ENCODE results near the gene MOB3A. TPM values are rescaled to one million over a fixed set of nuclear protein-coding genes. Genes with fewer than 3 reads are reported as not detected.

Gene MOB3A
- total RNA-seq, 1 donor from 2014 or later: 14.3 TPM

DNA sequence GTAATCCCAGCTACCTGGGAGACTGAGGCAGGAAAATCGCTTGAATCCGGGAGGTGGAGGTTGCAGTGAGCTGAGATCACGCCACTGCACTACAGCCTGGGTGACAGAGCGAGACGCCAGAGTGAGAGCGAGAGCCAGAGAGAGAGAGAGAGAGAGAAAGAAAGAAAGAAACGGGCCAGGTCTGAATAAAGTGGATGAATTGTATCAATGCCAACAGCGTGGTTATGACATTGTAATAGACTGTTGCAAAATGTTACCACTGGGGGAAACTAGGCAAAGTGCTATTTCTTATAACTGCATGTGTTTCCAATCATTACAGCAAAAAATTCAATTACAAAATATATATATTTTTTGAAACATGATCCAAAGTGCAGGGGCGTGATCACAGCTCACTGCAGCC is 68.8 kb downstream of the MOB3A start:
- DNase-seq (ENCODE audit: missing footprints) (no peak), ATAC-seq (peak; percentile 25)
- intact Hi-C loops (cut with DNase I): no loop called here

DNA sequence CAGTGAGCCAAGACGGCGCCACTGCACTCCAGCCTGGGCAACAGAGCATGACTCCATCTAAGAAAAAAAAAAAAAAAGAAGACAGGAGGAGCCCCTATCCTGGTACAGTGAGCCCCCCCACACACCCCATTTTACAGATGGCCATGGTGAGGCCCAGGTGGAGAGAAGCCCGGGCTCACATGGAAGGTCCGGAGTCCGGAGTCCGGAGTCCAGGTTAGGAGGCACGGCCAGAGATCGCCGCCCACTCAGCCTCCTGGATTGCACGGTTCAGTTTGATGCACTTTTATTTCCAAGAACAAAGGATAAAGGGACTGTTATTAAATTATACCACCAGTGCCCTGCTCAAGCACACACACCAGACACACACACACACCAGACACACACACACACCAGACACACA is 69.4 kb downstream of the MOB3A start:
- intact Hi-C loops (cut with DNase I): no loop called here
- ATAC-seq: no peak
- no peak for DNase-seq (ENCODE audit: missing footprints)

DNA sequence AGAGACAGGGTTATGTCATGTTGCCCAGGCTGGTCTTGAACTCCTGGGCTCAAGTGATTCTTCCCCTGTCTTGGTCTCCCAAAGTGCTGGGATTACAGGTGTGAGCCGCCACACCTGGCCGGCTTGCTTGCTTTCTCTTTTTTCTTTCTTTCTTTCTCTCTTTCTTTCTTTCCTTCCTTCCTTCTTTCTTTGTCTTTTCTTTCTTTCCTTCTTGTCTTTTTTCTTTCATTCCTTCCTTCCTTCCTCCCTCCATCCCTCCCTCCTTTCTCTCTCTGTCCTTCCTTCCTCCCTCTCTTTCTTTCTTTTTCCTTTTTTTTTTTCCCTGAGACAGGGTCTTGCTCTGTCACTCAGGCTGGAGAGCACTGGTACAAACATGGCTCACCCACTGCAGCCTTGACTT is 73.8 kb downstream of the MOB3A start:
- intact Hi-C loops (cut with DNase I): no loop called here
- no peak for DNase-seq (ENCODE audit: missing footprints)
- no peak for ATAC-seq

DNA sequence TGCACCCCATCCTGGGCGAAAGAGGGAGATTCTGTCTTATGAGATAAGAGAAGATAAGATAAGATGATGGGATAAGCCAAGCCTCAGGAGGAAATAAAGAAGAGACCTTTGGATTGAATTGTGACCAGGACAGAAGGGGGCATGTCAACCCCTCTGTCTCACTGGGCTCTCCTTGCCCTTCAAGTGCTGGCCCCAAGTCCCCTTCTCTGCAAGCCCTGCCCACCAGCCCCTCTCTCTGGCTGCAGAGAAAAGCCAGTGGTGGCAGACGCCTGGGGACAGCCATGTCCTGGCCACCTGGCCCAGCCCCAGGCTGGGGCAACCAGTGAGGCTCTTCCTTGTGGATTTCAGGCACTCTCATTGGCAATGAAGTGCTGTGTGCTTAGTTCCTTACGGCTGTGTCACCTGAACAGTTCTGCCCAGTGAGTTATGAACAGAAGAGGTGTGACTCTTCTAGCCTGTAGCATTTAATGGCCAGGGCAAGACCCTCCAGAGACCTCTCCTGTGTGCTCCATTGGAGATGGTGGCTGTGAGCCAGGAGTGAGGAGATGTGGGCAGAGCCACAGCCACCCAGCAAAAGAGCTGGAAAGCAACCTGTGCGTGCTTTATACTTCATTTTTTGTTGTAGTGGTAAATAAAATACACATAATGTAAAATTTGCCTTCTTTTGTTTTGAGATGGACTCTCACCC is 74.5 kb downstream of the MOB3A start:
- ATAC-seq (no peak), DNase-seq (ENCODE audit: missing footprints) (no peak)
- intact Hi-C loops (cut with DNase I): no loop called here

Other genes with a start within 250 kb of the MOB3A start
- gene REXO1, start 247.8 kb downstream of the MOB3A start, total RNA-seq: 17.8 TPM
- gene KLF16, start 232.7 kb downstream of the MOB3A start, total RNA-seq: 11.0 TPM
- 61.5 TPM for gene ABHD17A, start 210.8 kb downstream of the MOB3A start, total RNA-seq
- gene ADAT3, start 190.9 kb downstream of the MOB3A start, total RNA-seq: 1.6 TPM
- gene SCAMP4, start 190.9 kb downstream of the MOB3A start, total RNA-seq: 17.9 TPM
- 23.6 TPM for gene CSNK1G2, start 155.2 kb downstream of the MOB3A start, total RNA-seq
- 48.7 TPM for gene BTBD2, start 80.6 kb downstream of the MOB3A start, total RNA-seq
- gene MKNK2, start 45.1 kb downstream of the MOB3A start, total RNA-seq: 234 TPM
- 1.4 TPM for gene IZUMO4, start 589 bp upstream of the MOB3A start, total RNA-seq
- gene AP3D1, start 55.2 kb upstream of the MOB3A start, total RNA-seq: 71.8 TPM
- gene DOT1L, start 67.6 kb upstream of the MOB3A start, total RNA-seq: 9.7 TPM
- gene PLEKHJ1, start 140.0 kb upstream of the MOB3A start, total RNA-seq: 59.7 TPM
- 30.3 TPM for gene SF3A2, start 140.5 kb upstream of the MOB3A start, total RNA-seq
- gene AMH, start 153.0 kb upstream of the MOB3A start, total RNA-seq: 0.89 TPM
- gene JSRP1, start 160.1 kb upstream of the MOB3A start, total RNA-seq: not detected
- 0.68 TPM for gene PEAK3, start 185.8 kb upstream of the MOB3A start, total RNA-seq
- not detected for gene LINGO3, start 211.8 kb upstream of the MOB3A start, total RNA-seq
- 46.7 TPM for gene LSM7, start 232.3 kb upstream of the MOB3A start, total RNA-seq
- 24.9 TPM for gene SPPL2B, start 232.4 kb upstream of the MOB3A start, total RNA-seq

Measured in Right ventricle myocardium inferior (tissue), 1 donor.